Pancreas (tissue), 10 donors: ENCODE results near the gene AIFM1. TPM values are rescaled to one million over a fixed set of nuclear protein-coding genes. Genes with fewer than 3 reads are reported as not detected.

Source experiments
- ATAC-seq, 4 donors: fragments of 200-7000 bp; cut with Tn5 transposase; one replicate each; pipeline versions ENCODE4 v1.8.0 to v1.9.1; 2020; ENCODE audit warnings: mild to moderate bottlenecking in 4 of 4, moderate library complexity in 4 of 4
- DNase-seq, 6 donors: peaks; one replicate each; pipeline ENCODE4 v3.0.0-alpha.2; 2020
- FAIRE-seq: peaks from 2 replicates; lab custom pipeline; 2012; peaks lifted over from hg19 to GRCh38; lab: Jason Lieb, UNC
- H3K27ac ChIP-seq, 4 donors: fragments of 200-600 bp; sonication (generic); 1 replicate in 3 of 4; 2 replicates in 1 of 4; pipeline versions ENCODE4 v1.5.0 to v1.8.0; 2020
- H3K27me3 ChIP-seq, 4 donors: fragments of 200-600 bp; one replicate each; pipeline ENCODE4 v1.8.0; 2021
- H3K36me3 ChIP-seq, 3 donors: fragments of 200-600 bp; sonication (generic) in 1 of 3; one replicate each; pipeline versions ENCODE4 v1.5.0 to v1.8.0; 2020 to 2021
- H3K4me1 ChIP-seq, 3 donors: fragments of 200-600 bp; one replicate each; pipeline ENCODE4 v1.8.0; 2021
- H3K4me3 ChIP-seq, 4 donors: fragments of 200-600 bp; sonication (generic) in 2 of 4; one replicate each; pipeline versions ENCODE4 v1.5.0 to v1.8.0; 2020 to 2021
- H3K9me3 ChIP-seq, 4 donors: fragments of 200-600 bp; one replicate each; pipeline ENCODE4 v1.8.0; 2021
- WGBS, 2 donors: extraction: QIAGEN DNeasy Blood & Tissue Kit; methylation state at CpG; one replicate each; pipeline ENCODE4 v1.1.7; 2013; 5-methylcytosine and 5-hydroxymethylcytosine counted together
- intact Hi-C, 3 donors: fragments of 100-400 bp; cut with DNase I; formaldehyde crosslinking; loops; one replicate each; pipeline versions ENCODE4 v1.11.1 to v1.14.2; 2022
- polyA plus RNA-seq, 2 donors: library from polyadenylated mRNA; stranded (reverse); fragments of 200-250 nt; gene quantifications; one replicate each; pipeline ENCODE4 v1.2.3, GENCODE V29; 2013
- total RNA-seq, 6 donors: library from RNA; stranded (reverse); fragmentation: NEBNext Ultra II Directional in 4 of 6; extraction: Animal tissue kit (Norgen Biotek cat#: 25700) in 4 of 6; gene quantifications; one replicate each; pipeline versions ENCODE4 v1.2.1 to v1.2.4, GENCODE V29; 2021 to 2023
- TF ChIP-seq, protein P1 (sequence below), 4 donors: fragments of 200-600 bp; sonication (generic) in 3 of 4; IDR thresholded peaks; one replicate each; pipeline versions ENCODE4 v1.5.0 to v1.8.0; 2021; ENCODE audit warnings: antibody characterized with exemption in 4 of 4
- donor health status: healthy with polysubstance abuse.
- donor health status: DM: no; HTN: no; CAD: no; lungs with moderate emphysema.
- donor health status: DM: no; HTN: no; CAD: no.
- donor health status: control.
- donor health status: control.
- donor health status: Bipolar disorder and iron deficiency.
- donor health status: DM: yes; HTN: yes; CAD: no.
- donor health status: DM: no; HTN: no; CAD: no.
- donor health status: DM: no; HTN: no; CAD: no.
- donor health status: DM: yes; HTN: yes; CAD: no.

Gene AIFM1
- total and polyA plus RNA-seq, 8 donors = 12.1 to 19.7 (median 15.3) TPM

DNA sequence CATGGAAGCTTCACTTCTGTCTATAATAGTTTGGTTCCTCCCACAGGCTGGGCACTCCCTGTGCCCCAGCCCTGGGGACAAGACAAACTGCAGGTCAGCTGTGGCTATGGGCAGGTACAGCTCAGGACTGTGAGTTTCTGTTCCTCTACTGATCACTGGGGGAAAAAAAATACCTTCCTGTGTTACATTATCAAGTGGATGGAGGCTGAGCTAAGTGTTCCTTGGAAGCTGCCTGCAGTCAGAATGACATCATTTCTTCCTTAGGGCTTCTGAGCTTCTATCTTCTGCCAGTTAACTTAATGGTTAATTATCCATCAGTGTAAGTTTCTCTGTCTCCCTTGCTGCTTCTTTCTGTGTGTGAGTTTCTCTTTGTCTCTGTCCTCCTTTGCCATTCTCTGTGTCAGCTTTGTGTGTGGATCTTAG lies 10.7 kb upstream of the AIFM1 start:
- Histone ChIP-seq H3K9me3 (no peaks in the 10 kb centered on the region), H3K4me3 (no peak overlapping the region), H3K36me3 (no peaks in the 10 kb centered on the region), H3K27me3 (peaks cover 0 to 4% (median 0%) of the 10 kb centered on the region in 4 donors), H3K4me1 (no peaks in the 10 kb centered on the region), H3K27ac (no peak overlapping the region)
- FAIRE-seq = no peak
- ATAC-seq = no peak
- TF ChIP-seq, protein P1, sequence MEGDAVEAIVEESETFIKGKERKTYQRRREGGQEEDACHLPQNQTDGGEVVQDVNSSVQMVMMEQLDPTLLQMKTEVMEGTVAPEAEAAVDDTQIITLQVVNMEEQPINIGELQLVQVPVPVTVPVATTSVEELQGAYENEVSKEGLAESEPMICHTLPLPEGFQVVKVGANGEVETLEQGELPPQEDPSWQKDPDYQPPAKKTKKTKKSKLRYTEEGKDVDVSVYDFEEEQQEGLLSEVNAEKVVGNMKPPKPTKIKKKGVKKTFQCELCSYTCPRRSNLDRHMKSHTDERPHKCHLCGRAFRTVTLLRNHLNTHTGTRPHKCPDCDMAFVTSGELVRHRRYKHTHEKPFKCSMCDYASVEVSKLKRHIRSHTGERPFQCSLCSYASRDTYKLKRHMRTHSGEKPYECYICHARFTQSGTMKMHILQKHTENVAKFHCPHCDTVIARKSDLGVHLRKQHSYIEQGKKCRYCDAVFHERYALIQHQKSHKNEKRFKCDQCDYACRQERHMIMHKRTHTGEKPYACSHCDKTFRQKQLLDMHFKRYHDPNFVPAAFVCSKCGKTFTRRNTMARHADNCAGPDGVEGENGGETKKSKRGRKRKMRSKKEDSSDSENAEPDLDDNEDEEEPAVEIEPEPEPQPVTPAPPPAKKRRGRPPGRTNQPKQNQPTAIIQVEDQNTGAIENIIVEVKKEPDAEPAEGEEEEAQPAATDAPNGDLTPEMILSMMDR (IDR thresholded peaks at IDR 0.05) = no peak
- no peak for DNase-seq
- intact Hi-C loops = no loop called here

DNA sequence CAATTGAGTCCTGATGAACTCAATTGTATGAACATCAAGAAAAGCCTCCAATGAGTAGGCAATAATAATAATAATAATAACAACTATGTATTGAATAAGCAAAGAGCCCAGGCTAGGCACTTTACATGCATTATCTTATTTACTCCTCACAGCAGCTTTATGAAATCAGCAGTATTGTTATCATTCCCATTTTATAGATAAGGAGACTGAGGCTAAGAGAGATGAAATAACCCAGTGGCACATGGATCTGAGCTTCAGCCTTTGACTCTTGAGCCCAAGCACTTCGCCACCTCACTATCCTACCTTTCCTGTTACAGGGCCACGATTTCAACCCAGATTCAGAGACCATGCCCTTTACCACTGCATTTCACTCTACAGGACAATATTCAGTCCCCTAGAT lies 9.3 kb upstream of the AIFM1 start:
- no peak for FAIRE-seq
- 59 to 95% methylated on average over 2 of the region's 2 CpGs for WGBS, 2 donors
- intact Hi-C loops = no loop called here

DNA sequence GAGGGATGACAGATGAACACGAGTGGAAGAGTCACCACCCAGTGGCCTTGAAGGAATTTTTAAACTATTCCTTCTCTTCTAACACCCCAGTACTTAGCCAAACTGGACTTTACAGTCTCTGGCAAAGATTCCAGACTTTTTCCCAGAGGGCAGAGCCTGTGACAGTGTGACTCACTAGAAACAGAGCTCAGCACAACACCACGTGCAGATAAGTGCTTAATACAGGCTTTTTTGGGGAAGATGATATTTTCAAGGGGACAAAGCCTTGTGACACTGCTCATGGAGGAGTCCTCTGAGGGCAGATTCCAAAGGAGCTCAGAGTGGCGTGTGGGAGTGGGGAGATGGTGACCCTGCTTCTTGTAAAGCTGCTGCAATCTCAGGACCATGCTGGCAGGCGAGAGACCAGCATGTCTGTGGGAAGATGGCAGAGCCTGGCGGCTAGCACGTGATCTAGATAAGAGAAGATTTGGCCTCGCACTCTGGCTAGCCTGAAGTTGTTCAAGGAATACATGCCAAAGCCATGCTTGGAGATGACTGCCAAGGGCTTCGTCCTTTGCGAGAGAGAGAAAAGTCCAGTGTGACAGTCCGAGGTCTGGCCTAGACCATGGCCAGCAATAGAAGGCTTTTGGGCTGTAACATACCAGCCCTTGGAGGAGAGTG lies 8.5 kb upstream of the AIFM1 start:
- no peaks in the 10 kb centered on the region for H3K4me1 ChIP-seq
- H3K27me3 ChIP-seq = peaks cover 0 to 9% (median 3%) of the 10 kb centered on the region in 4 donors
- DNase-seq (no peak), ATAC-seq (peak in 3 of 4 donors; percentile 31 to 52 (median 33)), FAIRE-seq (no peak)
- peak overlapping the region in 2 of 4 donors; percentile 18 to 25 for H3K27ac ChIP-seq
- TF ChIP-seq, protein P1 (IDR thresholded peaks at IDR 0.05) = no peak
- 41 to 45% methylated on average over 10 of the region's 10 CpGs for WGBS, 2 donors
- H3K9me3 ChIP-seq = no peaks in the 10 kb centered on the region
- no peak overlapping the region for H3K4me3 ChIP-seq
- H3K36me3 ChIP-seq = no peaks in the 10 kb centered on the region
- intact Hi-C loops = no loop called here

More for the DNA sequence above, 9.3 kb upstream of the AIFM1 start:
- TF ChIP-seq, protein P1 (IDR thresholded peaks at IDR 0.05) = no peak
- Histone ChIP-seq H3K4me3 (no peak overlapping the region), H3K27ac (no peak overlapping the region), H3K4me1 (no peaks in the 10 kb centered on the region), H3K36me3 (no peaks in the 10 kb centered on the region), H3K9me3 (no peaks in the 10 kb centered on the region), H3K27me3 (peaks cover 0 to 6% (median 2%) of the 10 kb centered on the region in 4 donors)
- ATAC-seq (no peak), DNase-seq (no peak)

DNA sequence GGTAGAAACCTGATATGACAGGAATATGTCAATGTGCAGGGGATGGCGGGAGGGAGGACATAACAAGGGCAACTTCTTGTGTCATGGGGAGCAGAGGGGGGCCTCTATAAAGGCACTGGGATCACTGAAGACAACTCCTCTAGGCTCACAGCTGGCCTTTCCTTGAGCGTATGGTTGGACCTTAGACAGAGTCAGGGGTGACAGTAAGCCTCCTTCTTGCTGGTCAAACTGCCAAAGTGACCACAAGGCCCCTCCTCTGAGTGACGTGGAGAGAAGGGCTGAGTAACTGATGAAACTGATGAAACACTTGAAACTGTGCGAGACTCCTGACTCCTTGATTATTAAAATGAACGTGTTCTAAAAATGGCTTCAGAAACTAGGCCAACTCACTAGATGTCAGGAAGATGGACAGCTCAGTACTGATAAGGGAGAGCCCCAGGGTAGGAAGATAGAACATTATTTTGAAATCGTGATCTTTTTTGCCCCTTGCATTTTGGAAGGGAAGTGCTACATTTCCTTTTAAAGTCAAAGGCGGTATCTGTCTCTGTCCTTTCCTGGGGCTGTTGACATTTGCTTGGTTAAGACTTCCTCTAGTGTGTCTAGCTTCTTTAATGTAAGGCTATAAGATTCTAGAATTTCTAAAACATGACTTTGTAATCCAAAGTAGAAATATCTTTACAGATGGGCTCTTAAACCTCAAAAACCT lies 7.7 kb upstream of the AIFM1 start:
- H3K9me3 ChIP-seq = no peaks in the 10 kb centered on the region
- H3K4me1 ChIP-seq = no peaks in the 10 kb centered on the region
- ATAC-seq (peak in 3 of 4 donors; percentile 11 to 55 (median 17)), FAIRE-seq (no peak), DNase-seq (no peak)
- H3K27ac ChIP-seq = peak overlapping the region in 2 of 4 donors; percentile 18 to 25
- intact Hi-C loops = no loop called here
- no peak overlapping the region for H3K4me3 ChIP-seq
- TF ChIP-seq, protein P1 (IDR thresholded peaks at IDR 0.05) = no peak
- H3K36me3 ChIP-seq = no peaks in the 10 kb centered on the region
- peaks cover 0 to 9% (median 3%) of the 10 kb centered on the region in 4 donors for H3K27me3 ChIP-seq
- 58 to 67% methylated on average over 7 of the region's 7 CpGs for WGBS, 2 donors
